ENCODE measurements around the gene KREMEN1. TPM values are rescaled to one million over a fixed set of nuclear protein-coding genes. Genes with fewer than 3 reads are reported as not detected.

The KREMEN1 gene
- total and polyA plus RNA-seq, 9 of the 15 experiments (the other 6 are each of a cell fraction or from before 2014, with no cell fraction given): 0.69 to 11.5 (median 4.3) TPM

GRCh38 chr22:29209624-29209929 lies 136.7 kb downstream of the KREMEN1 start (continued):
- TF ChIP-seq AFF4 (CRISPR knock-in tag; IDR thresholded peaks at IDR 0.05): no peak
- no peak for TF ChIP-seq PCBP1 (IDR thresholded peaks at IDR 0.05; ENCODE audit: low read depth, low read length, poor library complexity, severe bottlenecking)
- no peak for TF ChIP-seq HNRNPLL (IDR thresholded peaks at IDR 0.05; ENCODE audit: low read depth, low read length, poor library complexity, severe bottlenecking)
- no peak for TF ChIP-seq ZNF696 (CRISPR knock-in tag; conservative IDR thresholded peaks at IDR 0.05)
- no peak for TF ChIP-seq FOXP4 (CRISPR knock-in tag; IDR thresholded peaks at IDR 0.05; ENCODE audit: borderline replicate concordance)
- TF ChIP-seq NONO (IDR thresholded peaks at IDR 0.05; ENCODE audit: low read depth in 2 of 2, low read length in 1 of 2): no peak
- TF ChIP-seq HNRNPH1 (optimal IDR thresholded peaks at IDR 0.05; ENCODE audit: low read depth, low read length): no peak
- no peak for TF ChIP-seq HCFC1 (IDR thresholded peaks at IDR 0.05; ENCODE audit: low read depth, low read length)
- TF ChIP-seq MYNN (IDR thresholded peaks at IDR 0.05): no peak
- no peak for TF ChIP-seq MYNN (CRISPR knock-in tag; IDR thresholded peaks at IDR 0.05)
- TF ChIP-seq ZNF785 (CRISPR knock-in tag; IDR thresholded peaks at IDR 0.05): no peak
- no peak for TF ChIP-seq NR4A1 (CRISPR knock-in tag; IDR thresholded peaks at IDR 0.05)
- TF ChIP-seq NR4A1 (tag; IDR thresholded peaks at IDR 0.05): no peak
- no peak for TF ChIP-seq ASH1L (IDR thresholded peaks at IDR 0.05; ENCODE audit: borderline replicate concordance, low read depth, partially characterized antibody)
- no peak for TF ChIP-seq SIRT6 (IDR thresholded peaks at IDR 0.05; ENCODE audit: low read depth, low read length)
